Effector memory CD8-positive, alpha-beta T cell (primary cell): ENCODE data around the gene RGMB.
A peak's percentile ranks its signal among the peaks of the same experiment; 100 is the strongest.

ENCODE experiments used
- ATAC-seq: fragments of 150-1000 bp; cut with Tn5 transposase; replicated peaks from 2 replicates; pipeline ENCODE4 v1.10.0; 2021; ENCODE audit warnings: mild to moderate bottlenecking, moderate library complexity
- DNase-seq, 3 experiments: peaks; one replicate each; pipeline ENCODE4 v3.0.0; 2021
- H3K27ac Mint-ChIP-seq, 2 donors: one replicate each; pipeline ENCODE4 v1.8.0; 2022; ENCODE audit warnings: mild to moderate bottlenecking in 2 of 2, mixed read lengths in 2 of 2, moderate library complexity in 2 of 2
- H3K27me3 Mint-ChIP-seq, 2 donors: one replicate each; pipeline ENCODE4 v1.8.0; 2022; ENCODE audit warnings: mixed read lengths in 2 of 2
- H3K36me3 Mint-ChIP-seq: one replicate; pipeline ENCODE4 v1.8.0; 2022; ENCODE audit warnings: mild to moderate bottlenecking, moderate library complexity, mixed read lengths; ENCODE audit not compliant: insufficient read depth
- H3K4me1 Mint-ChIP-seq, 2 donors: one replicate each; pipeline ENCODE4 v1.8.0; 2022; ENCODE audit warnings: low read depth in 2 of 2, mixed read lengths in 2 of 2
- H3K4me3 Mint-ChIP-seq, 2 donors: one replicate each; pipeline ENCODE4 v1.8.0; 2022; ENCODE audit warnings: mild to moderate bottlenecking in 2 of 2, mixed read lengths in 2 of 2, moderate library complexity in 2 of 2
- H3K9me3 Mint-ChIP-seq, 2 donors: one replicate each; pipeline ENCODE4 v1.8.0; 2022; ENCODE audit warnings: mixed read lengths in 2 of 2

Gene RGMB

GRCh38 chr5:98770911-98771322, 2.5 kb upstream of the RGMB start:
- peaks cover 27% of the 10 kb centered on the region for H3K36me3 Mint-ChIP-seq
- H3K27ac Mint-ChIP-seq = peak overlapping the region; percentile 17 to 44
- H3K9me3 Mint-ChIP-seq = no peaks in the 10 kb centered on the region
- H3K4me3 Mint-ChIP-seq = peak overlapping the region; percentile 87 to 91
- no peak for ATAC-seq
- peak in 2 of 3 experiments; percentile 2 to 20 for DNase-seq
- peaks cover 45 to 51% of the 10 kb centered on the region in 2 donors for H3K4me1 Mint-ChIP-seq
- H3K27me3 Mint-ChIP-seq = peaks cover 65 to 69% of the 10 kb centered on the region in 2 donors

- ATAC-seq (peak; percentile 22), DNase-seq (peak; percentile 52 to 59 (median 58))
- peaks cover 45 to 51% of the 10 kb centered on the region in 2 donors for H3K4me1 Mint-ChIP-seq
- peak overlapping the region; percentile 87 to 91 for H3K4me3 Mint-ChIP-seq
- H3K36me3 Mint-ChIP-seq = peaks cover 27% of the 10 kb centered on the region
- H3K27me3 Mint-ChIP-seq = peaks cover 67 to 71% of the 10 kb centered on the region in 2 donors
- H3K9me3 Mint-ChIP-seq = no peaks in the 10 kb centered on the region
- H3K27ac Mint-ChIP-seq = peak overlapping the region; percentile 17 to 44
Observed at GRCh38 chr5:98771382-98772109, 1.9 kb upstream of the RGMB start.

- DNase-seq = peak in 1 of 3 experiments; percentile 3
- Mint-ChIP-seq H3K27me3 (peaks cover 71 to 72% of the 10 kb centered on the region in 2 donors), H3K4me3 (peak overlapping the region; percentile 95 to 96), H3K4me1 (peaks cover 45 to 51% of the 10 kb centered on the region in 2 donors), H3K36me3 (peaks cover 27% of the 10 kb centered on the region), H3K9me3 (no peaks in the 10 kb centered on the region), H3K27ac (peak overlapping the region in 1 of 2 donors; percentile 82)
- peak; percentile 20 for ATAC-seq
Observed at GRCh38 chr5:98772415-98773213, 849 bp upstream of the RGMB start.

- Mint-ChIP-seq H3K27me3 (peaks cover 66 to 68% of the 10 kb centered on the region in 2 donors), H3K36me3 (peaks cover 27% of the 10 kb centered on the region), H3K4me1 (peaks cover 44 to 49% of the 10 kb centered on the region in 2 donors), H3K9me3 (no peaks in the 10 kb centered on the region), H3K27ac (peak overlapping the region in 1 of 2 donors; percentile 82), H3K4me3 (peak overlapping the region; percentile 95 to 96)
- no peak for ATAC-seq
- DNase-seq = peak in 1 of 3 experiments; percentile 1
Observed at GRCh38 chr5:98773214-98773463, 324 bp upstream of the RGMB start.

GRCh38 chr5:98774192-98775033, 950 bp downstream of the RGMB start:
- Mint-ChIP-seq H3K9me3 (no peaks in the 10 kb centered on the region), H3K4me1 (peaks cover 38 to 43% of the 10 kb centered on the region in 2 donors), H3K27ac (peak overlapping the region; percentile 59 to 95), H3K36me3 (peaks cover 27% of the 10 kb centered on the region), H3K4me3 (peak overlapping the region; percentile 95 to 96), H3K27me3 (peaks cover 57 to 68% of the 10 kb centered on the region in 2 donors)
- ATAC-seq (peak; percentile 6), DNase-seq (peak; percentile 24 to 33 (median 27))

- Mint-ChIP-seq H3K27ac (peak overlapping the region in 1 of 2 donors; percentile 95), H3K4me3 (peak overlapping the region; percentile 95 to 96), H3K27me3 (peaks cover 46 to 61% of the 10 kb centered on the region in 2 donors), H3K9me3 (no peaks in the 10 kb centered on the region), H3K36me3 (peaks cover 18% of the 10 kb centered on the region), H3K4me1 (peaks cover 29 to 35% of the 10 kb centered on the region in 2 donors)
- DNase-seq (no peak), ATAC-seq (no peak)
Observed at GRCh38 chr5:98775246-98776065, 2.0 kb downstream of the RGMB start.

GRCh38 chr5:98776066-98776705, 2.7 kb downstream of the RGMB start:
- Mint-ChIP-seq H3K9me3 (no peaks in the 10 kb centered on the region), H3K27ac (no peak overlapping the region), H3K27me3 (peaks cover 40 to 61% of the 10 kb centered on the region in 2 donors), H3K36me3 (peaks cover 11% of the 10 kb centered on the region), H3K4me3 (peak overlapping the region; percentile 95 to 96), H3K4me1 (peaks cover 22 to 28% of the 10 kb centered on the region in 2 donors)
- no peak for ATAC-seq
- no peak for DNase-seq

GRCh38 chr5:98777295-98777694, 3.8 kb downstream of the RGMB start:
- peaks cover 11% of the 10 kb centered on the region for H3K36me3 Mint-ChIP-seq
- ATAC-seq (no peak), DNase-seq (no peak)
- H3K4me3 Mint-ChIP-seq = no peak overlapping the region
- no peaks in the 10 kb centered on the region for H3K9me3 Mint-ChIP-seq
- peaks cover 40 to 52% of the 10 kb centered on the region in 2 donors for H3K27me3 Mint-ChIP-seq
- H3K27ac Mint-ChIP-seq = no peak overlapping the region
- H3K4me1 Mint-ChIP-seq = peaks cover 16 to 17% of the 10 kb centered on the region in 2 donors

GRCh38 chr5:98779264-98779877, 5.9 kb downstream of the RGMB start:
- no peak for DNase-seq
- H3K4me3 Mint-ChIP-seq = no peak overlapping the region
- peaks cover 45 to 50% of the 10 kb centered on the region in 2 donors for H3K27me3 Mint-ChIP-seq
- H3K9me3 Mint-ChIP-seq = no peaks in the 10 kb centered on the region
- no peak for ATAC-seq
- H3K36me3 Mint-ChIP-seq = peaks cover 2% of the 10 kb centered on the region
- H3K4me1 Mint-ChIP-seq = peaks cover 7 to 8% of the 10 kb centered on the region in 2 donors
- no peak overlapping the region for H3K27ac Mint-ChIP-seq

- Mint-ChIP-seq H3K4me1 (no peaks in the 10 kb centered on the region), H3K27ac (no peak overlapping the region), H3K36me3 (no peaks in the 10 kb centered on the region), H3K4me3 (no peak overlapping the region), H3K9me3 (no peaks in the 10 kb centered on the region), H3K27me3 (peaks cover 35 to 50% of the 10 kb centered on the region in 2 donors)
- no peak for ATAC-seq
- no peak for DNase-seq
Observed at GRCh38 chr5:98780390-98780789, 6.9 kb downstream of the RGMB start.

- H3K27me3 Mint-ChIP-seq = peaks cover 24 to 44% of the 10 kb centered on the region in 2 donors
- no peak overlapping the region for H3K4me3 Mint-ChIP-seq
- H3K27ac Mint-ChIP-seq = no peak overlapping the region
- no peaks in the 10 kb centered on the region for H3K9me3 Mint-ChIP-seq
- H3K4me1 Mint-ChIP-seq = no peaks in the 10 kb centered on the region
- no peaks in the 10 kb centered on the region for H3K36me3 Mint-ChIP-seq
- DNase-seq = no peak
- ATAC-seq = no peak
Observed at GRCh38 chr5:98781520-98781919, 8.1 kb downstream of the RGMB start.

GRCh38 chr5:98781964-98782363, 8.5 kb downstream of the RGMB start:
- Mint-ChIP-seq H3K36me3 (no peaks in the 10 kb centered on the region), H3K27ac (no peak overlapping the region), H3K4me3 (no peak overlapping the region), H3K4me1 (no peaks in the 10 kb centered on the region), H3K27me3 (peaks cover 20 to 42% of the 10 kb centered on the region in 2 donors), H3K9me3 (no peaks in the 10 kb centered on the region)
- ATAC-seq = no peak
- DNase-seq = no peak
